Liver (tissue), 9 donors: ENCODE measurements around the gene KLHL12. TPM values are rescaled to one million over a fixed set of nuclear protein-coding genes. Genes with fewer than 3 reads are reported as not detected.

Experiments
- DNase-seq: peaks from one replicate; pipeline ENCODE4 v3.0.0-alpha.2; 2017; ENCODE audit warnings: low spot score
- H3K27ac ChIP-seq, 2 donors: one replicate each; pipeline ENCODE4 v1.7.0; 2013; ENCODE audit warnings: inconsistent platforms in 2 of 2, low read length in 2 of 2, control low read depth in 1 of 2, low read depth in 1 of 2, mild to moderate bottlenecking in 1 of 2
- H3K27me3 ChIP-seq, 4 donors: one replicate each; pipeline versions ENCODE4 v1.6.1 to v1.7.0; 2013; ENCODE audit warnings: low read length in 3 of 4, inconsistent platforms in 1 of 4, mild to moderate bottlenecking in 1 of 4, moderate library complexity in 1 of 4; ENCODE audit not compliant: control insufficient read depth in 4 of 4, insufficient read depth in 4 of 4
- H3K36me3 ChIP-seq, 4 donors: one replicate each; pipeline versions ENCODE4 v1.6.1 to v1.7.0; 2013; ENCODE audit warnings: low read length in 3 of 4, mild to moderate bottlenecking in 3 of 4, low read depth in 1 of 4, moderate library complexity in 1 of 4; ENCODE audit not compliant: control insufficient read depth in 4 of 4, insufficient read depth in 3 of 4
- H3K4me1 ChIP-seq, 4 donors: one replicate each; pipeline versions ENCODE4 v1.6.1 to v1.7.0; 2013; ENCODE audit warnings: low read length in 3 of 4, mild to moderate bottlenecking in 3 of 4, moderate library complexity in 1 of 4; ENCODE audit not compliant: control insufficient read depth in 4 of 4, insufficient read depth in 4 of 4
- H3K4me3 ChIP-seq, 3 donors: one replicate each; pipeline versions ENCODE4 v1.6.1 to v1.7.0; 2013; ENCODE audit warnings: low read length in 3 of 3, control low read depth in 1 of 3, low read depth in 1 of 3, mild to moderate bottlenecking in 1 of 3
- H3K9ac ChIP-seq, 2 donors: one replicate each; pipeline ENCODE4 v1.7.0; 2013; ENCODE audit warnings: low read length in 2 of 2, mild to moderate bottlenecking in 2 of 2, moderate library complexity in 2 of 2, control low read depth in 1 of 2, low read depth in 1 of 2
- H3K9me3 ChIP-seq, 4 donors: one replicate each; pipeline versions ENCODE4 v1.6.1 to v1.7.0; 2013; ENCODE audit warnings: low read length in 3 of 4; ENCODE audit not compliant: control insufficient read depth in 4 of 4
- EGR1 ChIP-seq, 2 donors: IDR thresholded peaks; 2 replicates each; pipeline ENCODE4 v1.6.1; 2016 to 2018; ENCODE audit warnings: antibody characterized with exemption in 2 of 2, low read depth in 2 of 2
- FOXA2 ChIP-seq: IDR thresholded peaks from 2 replicates; pipeline ENCODE4 v1.6.1; 2016; ENCODE audit warnings: antibody characterized with exemption
- GABPA ChIP-seq, 2 donors: IDR thresholded peaks in 1 of 2; conservative IDR thresholded peaks in 1 of 2; 2 replicates each; pipeline ENCODE4 v1.6.1; 2016; ENCODE audit warnings: antibody characterized with exemption in 2 of 2, mild to moderate bottlenecking in 1 of 2, moderate library complexity in 1 of 2
- HNF4A ChIP-seq, 2 donors: conservative IDR thresholded peaks; 2 replicates each; pipeline ENCODE4 v1.6.1; 2016; ENCODE audit warnings: antibody characterized with exemption in 2 of 2, mild to moderate bottlenecking in 2 of 2
- HNF4G ChIP-seq: IDR thresholded peaks from 2 replicates; pipeline ENCODE4 v1.6.1; 2016; ENCODE audit warnings: antibody characterized with exemption
- JUND ChIP-seq, 2 donors: IDR thresholded peaks; 2 replicates each; pipeline ENCODE4 v1.6.1; 2016; ENCODE audit warnings: antibody characterized with exemption in 2 of 2
- NR2F2 ChIP-seq: IDR thresholded peaks from 2 replicates; pipeline ENCODE4 v1.6.1; 2016; ENCODE audit warnings: antibody characterized with exemption
- RAD21 ChIP-seq, 2 donors: IDR thresholded peaks; 2 replicates each; pipeline ENCODE4 v1.6.1; 2016; ENCODE audit warnings: antibody characterized with exemption in 2 of 2, mild to moderate bottlenecking in 2 of 2
- RXRA ChIP-seq, 2 donors: IDR thresholded peaks; 2 replicates each; pipeline ENCODE4 v1.6.1; 2017 to 2018; ENCODE audit warnings: antibody characterized with exemption in 2 of 2, mild to moderate bottlenecking in 1 of 2
- SP1 ChIP-seq: IDR thresholded peaks from 2 replicates; pipeline ENCODE4 v1.6.1; 2018; ENCODE audit warnings: antibody characterized with exemption, mild to moderate bottlenecking
- TAF1 ChIP-seq: conservative IDR thresholded peaks from 2 replicates; pipeline ENCODE4 v1.6.1; 2016; ENCODE audit warnings: antibody characterized with exemption, mild to moderate bottlenecking
- YY1 ChIP-seq: IDR thresholded peaks from 2 replicates; pipeline ENCODE4 v1.6.1; 2016; ENCODE audit warnings: antibody characterized with exemption, mild to moderate bottlenecking
- WGBS: extraction: QIAGEN DNeasy Blood & Tissue Kit; methylation state at CpG from one replicate; pipeline ENCODE4 v1.1.7; 2013; 5-methylcytosine and 5-hydroxymethylcytosine counted together
- polyA plus RNA-seq, 2 donors: library from polyadenylated mRNA; stranded (reverse) in 1 of 2; unstranded in 1 of 2; fragments of 200-250 nt in 1 of 2; fragments of >200 nt in 1 of 2; fragmentation: Nextera tagmentation in 1 of 2; extraction: Ambion mirVana in 1 of 2; gene quantifications; one replicate each; pipeline versions ENCODE4 v1.2.1 to v1.2.3, GENCODE V29; 2013 to 2015
- total RNA-seq, 2 donors: library from RNA; depleted of rRNA; stranded (reverse); fragments of >200 nt; gene quantifications; one replicate each; pipeline ENCODE4 v1.2.3, GENCODE V29; 2014
- TF ChIP-seq, protein P1 (sequence below): fragments of 150-350 bp; IDR thresholded peaks from 2 replicates; pipeline ENCODE4 v1.5.1; 2017; ENCODE audit warnings: improper control_type of control experiment, low read depth, low read length; ENCODE audit not compliant: missing input control
- TF ChIP-seq, protein P2 (sequence below): IDR thresholded peaks from 2 replicates; pipeline ENCODE4 v1.6.1; 2016; ENCODE audit warnings: antibody characterized with exemption, mild to moderate bottlenecking
- TF ChIP-seq, protein P3 (sequence below): IDR thresholded peaks from 2 replicates; pipeline ENCODE4 v1.6.1; 2016; ENCODE audit warnings: antibody characterized with exemption
- TF ChIP-seq, protein P4 (sequence below): IDR thresholded peaks from 2 replicates; pipeline ENCODE4 v1.6.1; 2016; ENCODE audit warnings: antibody characterized with exemption
- TF ChIP-seq, protein P5 (sequence below): IDR thresholded peaks from 2 replicates; pipeline ENCODE4 v1.6.1; 2016; ENCODE audit warnings: antibody characterized with exemption
- donor health status: healthy.
- donor health status: healthy.
- donor health status: healthy.
- donor health status: healthy.
- donor health status: healthy.

Gene KLHL12
- total and polyA plus RNA-seq, 4 donors: 7.2 to 17.5 (median 10.4) TPM

DNA sequence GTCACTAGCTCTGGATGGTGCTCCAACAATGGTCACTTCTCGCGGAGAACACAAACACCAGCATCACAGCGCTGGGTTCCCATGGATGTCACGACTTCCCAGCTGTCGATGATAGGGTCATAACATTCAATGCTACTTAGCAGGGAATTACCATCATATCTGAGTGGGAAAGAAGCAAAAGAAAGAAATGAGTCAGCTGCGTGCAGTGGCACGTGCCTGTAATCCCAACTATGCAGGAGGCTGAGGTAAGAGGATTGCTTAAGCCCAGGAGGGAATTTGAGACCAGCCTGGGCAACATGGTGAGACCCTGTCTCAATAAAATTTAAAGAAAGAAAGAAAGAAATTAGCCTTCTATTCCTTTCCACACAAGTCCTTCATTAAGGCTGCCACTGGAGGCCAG is 34.5 kb downstream of the KLHL12 start:
- Histone ChIP-seq H3K36me3 (peaks cover 13 to 48% (median 39%) of the 10 kb centered on the region in 4 donors), H3K9me3 (no peaks in the 10 kb centered on the region), H3K27me3 (no peaks in the 10 kb centered on the region), H3K9ac (no peak overlapping the region), H3K4me3 (no peak overlapping the region), H3K27ac (no peak overlapping the region), H3K4me1 (peaks cover 4 to 13% (median 5%) of the 10 kb centered on the region in 4 donors)
- no peak for TF ChIP-seq TAF1
- TF ChIP-seq HNF4A (conservative IDR thresholded peaks at IDR 0.05): no peak
- TF ChIP-seq RAD21 (IDR thresholded peaks at IDR 0.05): no peak
- 97% methylated on average over 7 of the region's 7 CpGs for WGBS
- DNase-seq: no peak

DNA sequence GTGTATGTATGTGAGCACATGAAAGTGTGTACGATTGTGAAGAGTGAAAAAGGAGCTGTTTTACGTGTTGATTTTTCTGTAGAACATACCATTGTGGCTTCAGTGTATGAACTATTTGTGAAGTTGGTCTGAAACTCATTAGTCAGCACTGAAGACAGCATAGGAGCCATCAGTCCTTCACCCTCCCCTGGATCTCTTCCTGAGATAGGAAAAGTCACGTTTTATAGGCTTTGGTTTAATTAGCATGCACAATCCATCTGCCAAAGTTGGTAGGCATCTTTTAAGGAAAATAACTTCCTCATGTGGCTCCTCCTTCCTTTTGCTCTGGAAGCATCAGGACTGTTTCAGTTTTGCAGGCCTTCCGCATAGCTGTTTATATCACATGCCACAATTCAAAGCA is 36.6 kb downstream of the KLHL12 start:
- H3K36me3 ChIP-seq: peaks cover 11 to 37% (median 31%) of the 10 kb centered on the region in 4 donors
- no peaks in the 10 kb centered on the region for H3K9me3 ChIP-seq
- TF ChIP-seq, protein P1, sequence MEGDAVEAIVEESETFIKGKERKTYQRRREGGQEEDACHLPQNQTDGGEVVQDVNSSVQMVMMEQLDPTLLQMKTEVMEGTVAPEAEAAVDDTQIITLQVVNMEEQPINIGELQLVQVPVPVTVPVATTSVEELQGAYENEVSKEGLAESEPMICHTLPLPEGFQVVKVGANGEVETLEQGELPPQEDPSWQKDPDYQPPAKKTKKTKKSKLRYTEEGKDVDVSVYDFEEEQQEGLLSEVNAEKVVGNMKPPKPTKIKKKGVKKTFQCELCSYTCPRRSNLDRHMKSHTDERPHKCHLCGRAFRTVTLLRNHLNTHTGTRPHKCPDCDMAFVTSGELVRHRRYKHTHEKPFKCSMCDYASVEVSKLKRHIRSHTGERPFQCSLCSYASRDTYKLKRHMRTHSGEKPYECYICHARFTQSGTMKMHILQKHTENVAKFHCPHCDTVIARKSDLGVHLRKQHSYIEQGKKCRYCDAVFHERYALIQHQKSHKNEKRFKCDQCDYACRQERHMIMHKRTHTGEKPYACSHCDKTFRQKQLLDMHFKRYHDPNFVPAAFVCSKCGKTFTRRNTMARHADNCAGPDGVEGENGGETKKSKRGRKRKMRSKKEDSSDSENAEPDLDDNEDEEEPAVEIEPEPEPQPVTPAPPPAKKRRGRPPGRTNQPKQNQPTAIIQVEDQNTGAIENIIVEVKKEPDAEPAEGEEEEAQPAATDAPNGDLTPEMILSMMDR: no peak
- TF ChIP-seq HNF4G: no peak
- TF ChIP-seq HNF4A (conservative IDR thresholded peaks at IDR 0.05): no peak
- no peak for TF ChIP-seq RAD21 (IDR thresholded peaks at IDR 0.05)
- no peak for TF ChIP-seq GABPA (IDR thresholded peaks at IDR 0.05 in 1 of 2, conservative IDR thresholded peaks at IDR 0.05 in 1 of 2)
- TF ChIP-seq TAF1: no peak
- no peak for TF ChIP-seq RXRA (IDR thresholded peaks at IDR 0.05)
- TF ChIP-seq SP1: no peak
- TF ChIP-seq, protein P2, sequence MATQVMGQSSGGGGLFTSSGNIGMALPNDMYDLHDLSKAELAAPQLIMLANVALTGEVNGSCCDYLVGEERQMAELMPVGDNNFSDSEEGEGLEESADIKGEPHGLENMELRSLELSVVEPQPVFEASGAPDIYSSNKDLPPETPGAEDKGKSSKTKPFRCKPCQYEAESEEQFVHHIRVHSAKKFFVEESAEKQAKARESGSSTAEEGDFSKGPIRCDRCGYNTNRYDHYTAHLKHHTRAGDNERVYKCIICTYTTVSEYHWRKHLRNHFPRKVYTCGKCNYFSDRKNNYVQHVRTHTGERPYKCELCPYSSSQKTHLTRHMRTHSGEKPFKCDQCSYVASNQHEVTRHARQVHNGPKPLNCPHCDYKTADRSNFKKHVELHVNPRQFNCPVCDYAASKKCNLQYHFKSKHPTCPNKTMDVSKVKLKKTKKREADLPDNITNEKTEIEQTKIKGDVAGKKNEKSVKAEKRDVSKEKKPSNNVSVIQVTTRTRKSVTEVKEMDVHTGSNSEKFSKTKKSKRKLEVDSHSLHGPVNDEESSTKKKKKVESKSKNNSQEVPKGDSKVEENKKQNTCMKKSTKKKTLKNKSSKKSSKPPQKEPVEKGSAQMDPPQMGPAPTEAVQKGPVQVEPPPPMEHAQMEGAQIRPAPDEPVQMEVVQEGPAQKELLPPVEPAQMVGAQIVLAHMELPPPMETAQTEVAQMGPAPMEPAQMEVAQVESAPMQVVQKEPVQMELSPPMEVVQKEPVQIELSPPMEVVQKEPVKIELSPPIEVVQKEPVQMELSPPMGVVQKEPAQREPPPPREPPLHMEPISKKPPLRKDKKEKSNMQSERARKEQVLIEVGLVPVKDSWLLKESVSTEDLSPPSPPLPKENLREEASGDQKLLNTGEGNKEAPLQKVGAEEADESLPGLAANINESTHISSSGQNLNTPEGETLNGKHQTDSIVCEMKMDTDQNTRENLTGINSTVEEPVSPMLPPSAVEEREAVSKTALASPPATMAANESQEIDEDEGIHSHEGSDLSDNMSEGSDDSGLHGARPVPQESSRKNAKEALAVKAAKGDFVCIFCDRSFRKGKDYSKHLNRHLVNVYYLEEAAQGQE: no peak
- TF ChIP-seq FOXA2: no peak
- TF ChIP-seq, protein P3, sequence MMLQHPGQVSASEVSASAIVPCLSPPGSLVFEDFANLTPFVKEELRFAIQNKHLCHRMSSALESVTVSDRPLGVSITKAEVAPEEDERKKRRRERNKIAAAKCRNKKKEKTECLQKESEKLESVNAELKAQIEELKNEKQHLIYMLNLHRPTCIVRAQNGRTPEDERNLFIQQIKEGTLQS: no peak
- no peak for TF ChIP-seq YY1
- TF ChIP-seq EGR1 (IDR thresholded peaks at IDR 0.05; ENCODE audit: low read depth in 2 of 2): no peak
- TF ChIP-seq, protein P4, sequence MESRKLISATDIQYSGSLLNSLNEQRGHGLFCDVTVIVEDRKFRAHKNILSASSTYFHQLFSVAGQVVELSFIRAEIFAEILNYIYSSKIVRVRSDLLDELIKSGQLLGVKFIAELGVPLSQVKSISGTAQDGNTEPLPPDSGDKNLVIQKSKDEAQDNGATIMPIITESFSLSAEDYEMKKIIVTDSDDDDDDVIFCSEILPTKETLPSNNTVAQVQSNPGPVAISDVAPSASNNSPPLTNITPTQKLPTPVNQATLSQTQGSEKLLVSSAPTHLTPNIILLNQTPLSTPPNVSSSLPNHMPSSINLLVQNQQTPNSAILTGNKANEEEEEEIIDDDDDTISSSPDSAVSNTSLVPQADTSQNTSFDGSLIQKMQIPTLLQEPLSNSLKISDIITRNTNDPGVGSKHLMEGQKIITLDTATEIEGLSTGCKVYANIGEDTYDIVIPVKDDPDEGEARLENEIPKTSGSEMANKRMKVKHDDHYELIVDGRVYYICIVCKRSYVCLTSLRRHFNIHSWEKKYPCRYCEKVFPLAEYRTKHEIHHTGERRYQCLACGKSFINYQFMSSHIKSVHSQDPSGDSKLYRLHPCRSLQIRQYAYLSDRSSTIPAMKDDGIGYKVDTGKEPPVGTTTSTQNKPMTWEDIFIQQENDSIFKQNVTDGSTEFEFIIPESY: no peak
- no peak for TF ChIP-seq JUND (IDR thresholded peaks at IDR 0.05)
- TF ChIP-seq, protein P5, sequence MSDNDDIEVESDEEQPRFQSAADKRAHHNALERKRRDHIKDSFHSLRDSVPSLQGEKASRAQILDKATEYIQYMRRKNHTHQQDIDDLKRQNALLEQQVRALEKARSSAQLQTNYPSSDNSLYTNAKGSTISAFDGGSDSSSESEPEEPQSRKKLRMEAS: no peak
- TF ChIP-seq NR2F2: no peak
- H3K9ac ChIP-seq: no peak overlapping the region
- H3K4me1 ChIP-seq: peaks cover 4 to 13% (median 6%) of the 10 kb centered on the region in 4 donors
- no peaks in the 10 kb centered on the region for H3K27me3 ChIP-seq
- DNase-seq: no peak
- H3K27ac ChIP-seq: no peak overlapping the region
- H3K4me3 ChIP-seq: no peak overlapping the region
- 83% methylated on average over 4 of the region's 4 CpGs for WGBS
